WTC11 (cell line): ENCODE data around the gene IFNGR2. TPM values are rescaled to one million over a fixed set of nuclear protein-coding genes. Genes with fewer than 3 reads are reported as not detected.

Experiments used
- ATAC-seq: fragments of 200-7000 bp; cut with Tn5 transposase; 2 replicates; pipeline ENCODE4 v1.10.0; 2021; ENCODE audit warnings: mild to moderate bottlenecking, moderate library complexity
- CTCF ChIA-PET: fragments of 300-600 bp; sonication (Branson Sonifier 250); formaldehyde crosslinking; loops from one replicate; lab custom pipeline; 2021; ENCODE audit warnings: antibody characterized with exemption; lab: Charles Lee
- POLR2A ChIA-PET: fragments of 350-600 bp; sonication (Branson Sonifier 250); formaldehyde crosslinking; loops from one replicate; lab custom pipeline; 2021; ENCODE audit warnings: antibody characterized with exemption; lab: Charles Lee
- DNase-seq: peaks from one replicate; pipeline ENCODE4 v3.0.0; 2021; ENCODE audit warnings: low spot score
- H3K27ac Mint-ChIP-seq: 2 replicates; pipeline ENCODE4 v1.8.0; 2021; ENCODE audit warnings: mixed read lengths
- H3K27me3 Mint-ChIP-seq: 2 replicates; pipeline ENCODE4 v1.8.0; 2021; ENCODE audit warnings: low read depth, mild to moderate bottlenecking, moderate library complexity, mixed read lengths
- H3K36me3 Mint-ChIP-seq: 2 replicates; pipeline ENCODE4 v1.8.0; 2021; ENCODE audit warnings: mixed read lengths
- H3K4me1 Mint-ChIP-seq: 2 replicates; pipeline ENCODE4 v1.8.0; 2022; ENCODE audit warnings: mixed read lengths
- H3K4me3 Mint-ChIP-seq: 2 replicates; pipeline ENCODE4 v1.8.0; 2021; ENCODE audit warnings: mild to moderate bottlenecking, moderate library complexity, mixed read lengths
- H3K9me3 Mint-ChIP-seq: 2 replicates; pipeline ENCODE4 v1.8.0; 2021; ENCODE audit warnings: mixed read lengths
- CREB1 ChIP-seq: sonication (generic); formaldehyde crosslinking; IDR thresholded peaks from 2 replicates; pipeline ENCODE4 v1.8.0; 2023; ENCODE audit warnings: mild to moderate bottlenecking, missing genetic modification reagents
- ESRRA ChIP-seq: sonication (generic); formaldehyde crosslinking; IDR thresholded peaks from 2 replicates; pipeline ENCODE4 v1.8.1; 2022; ENCODE audit warnings: mild to moderate bottlenecking, missing genetic modification reagents, borderline replicate concordance
- ETV6 ChIP-seq: sonication (generic); formaldehyde crosslinking; IDR thresholded peaks from 2 replicates; pipeline ENCODE4 v1.8.1; 2022; ENCODE audit warnings: mild to moderate bottlenecking, missing genetic modification reagents
- FOXK1 ChIP-seq: sonication (generic); formaldehyde crosslinking; IDR thresholded peaks from 2 replicates; pipeline ENCODE4 v1.8.0; 2022; ENCODE audit warnings: mild to moderate bottlenecking, moderate library complexity, missing genetic modification reagents
- GTF2I ChIP-seq: fragments of 250-450 bp; sonication (Bioruptor Pico); conservative IDR thresholded peaks from 2 replicates; pipeline ENCODE4 v1.4.0; 2021; ENCODE audit warnings: mild to moderate bottlenecking
- IRF2 ChIP-seq: sonication (generic); formaldehyde crosslinking; IDR thresholded peaks from 2 replicates; pipeline ENCODE4 v1.8.0; 2022; ENCODE audit warnings: low read depth, missing genetic modification reagents, borderline replicate concordance
- JUN ChIP-seq: sonication (generic); formaldehyde crosslinking; IDR thresholded peaks from 2 replicates; pipeline ENCODE4 v1.8.0; 2023; ENCODE audit warnings: mild to moderate bottlenecking, missing genetic modification reagents
- KAT7 ChIP-seq: sonication (generic); formaldehyde crosslinking; IDR thresholded peaks from 2 replicates; pipeline ENCODE4 v1.8.1; 2023; ENCODE audit warnings: missing genetic modification reagents, mild to moderate bottlenecking, borderline replicate concordance
- MXD4 ChIP-seq: fragments of 250-450 bp; sonication (Bioruptor Pico); IDR thresholded peaks from 2 replicates; pipeline ENCODE4 v1.8.0; 2021; ENCODE audit warnings: mild to moderate bottlenecking, moderate library complexity, borderline replicate concordance
- NR1H2 ChIP-seq: sonication (generic); formaldehyde crosslinking; IDR thresholded peaks from 2 replicates; pipeline ENCODE4 v1.9.0; 2021; ENCODE audit warnings: mild to moderate bottlenecking, moderate library complexity, missing genetic modification reagents
- NR2C2 ChIP-seq: sonication (generic); formaldehyde crosslinking; IDR thresholded peaks from 2 replicates; pipeline ENCODE4 v1.8.0; 2022; ENCODE audit warnings: mild to moderate bottlenecking, missing genetic modification reagents
- NR3C1 ChIP-seq: sonication (generic); formaldehyde crosslinking; conservative IDR thresholded peaks from 2 replicates; pipeline ENCODE4 v1.8.1; 2023; ENCODE audit warnings: low read depth, mild to moderate bottlenecking, missing genetic modification reagents
- SOX15 ChIP-seq: fragments of 250-450 bp; sonication (Bioruptor Pico); IDR thresholded peaks from 2 replicates; pipeline ENCODE4 v1.9.0; 2021; ENCODE audit warnings: mild to moderate bottlenecking
- TEAD1 ChIP-seq: sonication (generic); formaldehyde crosslinking; IDR thresholded peaks from 2 replicates; pipeline ENCODE4 v1.8.0; 2022; ENCODE audit warnings: mild to moderate bottlenecking, missing genetic modification reagents
- TP53 ChIP-seq: sonication (generic); formaldehyde crosslinking; IDR thresholded peaks from 2 replicates; pipeline ENCODE4 v1.8.1; 2023; ENCODE audit warnings: mild to moderate bottlenecking, missing genetic modification reagents
- ZNF121 ChIP-seq: sonication (generic); formaldehyde crosslinking; IDR thresholded peaks from 2 replicates; pipeline ENCODE4 v1.8.0; 2023; ENCODE audit warnings: missing genetic modification reagents
- ZNF219 ChIP-seq: sonication (generic); formaldehyde crosslinking; IDR thresholded peaks from 2 replicates; pipeline ENCODE4 v1.8.0; 2023; ENCODE audit warnings: missing genetic modification reagents, mild to moderate bottlenecking, borderline replicate concordance
- ZNF396 ChIP-seq: fragments of 250-450 bp; sonication (Bioruptor Pico); IDR thresholded peaks from 2 replicates; pipeline ENCODE4 v1.8.0; 2021; ENCODE audit warnings: mild to moderate bottlenecking, moderate library complexity, borderline replicate concordance
- ZNF423 ChIP-seq: fragments of 250-450 bp; sonication (Bioruptor Pico); IDR thresholded peaks from 2 replicates; pipeline ENCODE4 v2.1.2; 2022; ENCODE audit warnings: mild to moderate bottlenecking, moderate library complexity
- total RNA-seq: library from RNA; stranded (reverse); gene quantifications from 3 replicates; pipeline ENCODE4 v1.2.3, GENCODE V29; 2021
- TF ChIP-seq, protein P1 (sequence below): sonication (generic); formaldehyde crosslinking; IDR thresholded peaks from 2 replicates; pipeline ENCODE4 v1.8.1; 2022; ENCODE audit warnings: mild to moderate bottlenecking, moderate library complexity, missing genetic modification reagents
- TF ChIP-seq, protein P2 (sequence below): sonication (generic); formaldehyde crosslinking; IDR thresholded peaks from 2 replicates; pipeline ENCODE4 v1.8.0; 2022; ENCODE audit warnings: mild to moderate bottlenecking, missing genetic modification reagents
- TF ChIP-seq, protein P3 (sequence below): sonication (generic); formaldehyde crosslinking; IDR thresholded peaks from 2 replicates; pipeline ENCODE4 v1.8.1; 2022; ENCODE audit warnings: low read depth, mild to moderate bottlenecking, moderate library complexity, missing genetic modification reagents, borderline replicate concordance
- TF ChIP-seq, protein P4 (sequence below): fragments of 250-450 bp; sonication (Bioruptor Pico); conservative IDR thresholded peaks from 2 replicates; pipeline ENCODE4 v1.9.0; 2021; ENCODE audit warnings: mild to moderate bottlenecking
- TF ChIP-seq, protein P5 (sequence below): fragments of 250-450 bp; sonication (Bioruptor Pico); IDR thresholded peaks from 2 replicates; pipeline ENCODE4 v1.9.0; 2021; ENCODE audit warnings: moderate library complexity, mild to moderate bottlenecking, inconsistent platforms, borderline replicate concordance
- TF ChIP-seq, protein P6 (sequence below): sonication (generic); formaldehyde crosslinking; IDR thresholded peaks from 2 replicates; pipeline ENCODE4 v1.8.0; 2022; ENCODE audit warnings: mild to moderate bottlenecking, missing genetic modification reagents
- TF ChIP-seq, protein P7 (sequence below): sonication (generic); formaldehyde crosslinking; IDR thresholded peaks from 2 replicates; pipeline ENCODE4 v1.8.0; 2023; ENCODE audit warnings: missing genetic modification reagents

The IFNGR2 gene
- total RNA-seq, 1 experiment from 2014 or later = 34.1 TPM

DNA sequence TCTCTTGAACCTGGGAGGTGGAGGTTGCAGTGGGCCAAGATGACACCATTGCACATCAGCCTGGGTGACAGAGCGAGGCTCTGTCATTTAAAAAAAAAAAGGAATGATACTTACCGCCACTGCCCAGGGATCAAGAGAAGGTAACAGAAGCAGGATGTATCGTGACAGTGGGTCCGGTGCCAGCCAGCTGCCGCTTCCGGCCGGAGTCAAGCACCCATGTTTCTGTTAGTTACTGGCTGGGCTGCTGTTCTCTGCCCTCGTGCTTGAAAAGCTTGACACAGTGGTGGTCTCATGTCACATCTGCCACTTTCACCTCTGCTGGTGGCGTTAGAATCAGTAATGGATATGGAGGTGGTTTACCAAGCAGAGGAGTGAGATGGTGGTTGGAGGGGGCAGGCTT lies 21.0 kb downstream of the IFNGR2 start:
- Mint-ChIP-seq H3K27ac (no peak overlapping the region; the same call in 1 of the 2 replicates), H3K36me3 (peaks cover 46% of the 10 kb centered on the region), H3K4me1 (no peaks in the 10 kb centered on the region), H3K9me3 (no peaks in the 10 kb centered on the region), H3K27me3 (no peaks in the 10 kb centered on the region), H3K4me3 (no peak overlapping the region)
- no peak for DNase-seq
- POLR2A ChIA-PET = no interaction called here
- no peak for ATAC-seq
- CTCF ChIA-PET = no interaction called here
- TF ChIP-seq NR1H2 (no peak), JUN (CRISPR knock-in tag) (no peak), ESRRA (CRISPR knock-in tag) (no peak), TEAD1 (no peak), ZNF396 (CRISPR knock-in tag) (no peak), NR2C2 (CRISPR knock-in tag) (no peak), ZNF423 (CRISPR knock-in tag) (no peak), GTF2I (CRISPR knock-in tag) (no peak), NR3C1 (no peak)
- TF ChIP-seq, protein P1, sequence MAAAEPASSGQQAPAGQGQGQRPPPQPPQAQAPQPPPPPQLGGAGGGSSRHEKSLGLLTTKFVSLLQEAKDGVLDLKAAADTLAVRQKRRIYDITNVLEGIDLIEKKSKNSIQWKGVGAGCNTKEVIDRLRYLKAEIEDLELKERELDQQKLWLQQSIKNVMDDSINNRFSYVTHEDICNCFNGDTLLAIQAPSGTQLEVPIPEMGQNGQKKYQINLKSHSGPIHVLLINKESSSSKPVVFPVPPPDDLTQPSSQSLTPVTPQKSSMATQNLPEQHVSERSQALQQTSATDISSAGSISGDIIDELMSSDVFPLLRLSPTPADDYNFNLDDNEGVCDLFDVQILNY (CRISPR knock-in tag) = no peak

DNA sequence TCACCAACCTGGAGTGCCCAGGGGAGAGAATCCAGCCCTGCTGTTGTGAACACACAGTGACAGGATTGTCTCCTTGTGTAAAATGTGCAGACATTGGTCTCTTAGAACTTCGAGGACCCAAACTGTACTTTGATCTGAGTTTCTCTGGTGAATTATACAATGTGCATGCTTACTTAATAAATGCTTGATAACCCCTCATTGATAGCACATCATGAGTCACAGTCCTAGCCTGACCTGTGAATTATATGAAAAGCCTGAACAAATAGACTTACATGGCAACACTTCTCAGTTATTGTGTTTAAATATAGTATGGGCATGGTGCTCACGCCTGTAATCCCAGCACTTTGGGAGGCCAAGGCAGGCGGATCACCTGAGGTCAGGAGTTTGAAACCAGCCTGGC lies 22.6 kb downstream of the IFNGR2 start:
- H3K9me3 Mint-ChIP-seq = no peaks in the 10 kb centered on the region
- no peak for DNase-seq
- ChIA-PET POLR2A (no interaction called here), CTCF (no interaction called here)
- ATAC-seq = no peak
- H3K27me3 Mint-ChIP-seq = no peaks in the 10 kb centered on the region
- no peaks in the 10 kb centered on the region for H3K4me1 Mint-ChIP-seq
- H3K4me3 Mint-ChIP-seq = no peak overlapping the region
- no peak overlapping the region for H3K27ac Mint-ChIP-seq
- H3K36me3 Mint-ChIP-seq = peaks cover 46% of the 10 kb centered on the region
- TF ChIP-seq, protein P2, sequence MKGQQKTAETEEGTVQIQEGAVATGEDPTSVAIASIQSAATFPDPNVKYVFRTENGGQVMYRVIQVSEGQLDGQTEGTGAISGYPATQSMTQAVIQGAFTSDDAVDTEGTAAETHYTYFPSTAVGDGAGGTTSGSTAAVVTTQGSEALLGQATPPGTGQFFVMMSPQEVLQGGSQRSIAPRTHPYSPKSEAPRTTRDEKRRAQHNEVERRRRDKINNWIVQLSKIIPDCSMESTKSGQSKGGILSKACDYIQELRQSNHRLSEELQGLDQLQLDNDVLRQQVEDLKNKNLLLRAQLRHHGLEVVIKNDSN (CRISPR knock-in tag) = no peak
- TF ChIP-seq, protein P3, sequence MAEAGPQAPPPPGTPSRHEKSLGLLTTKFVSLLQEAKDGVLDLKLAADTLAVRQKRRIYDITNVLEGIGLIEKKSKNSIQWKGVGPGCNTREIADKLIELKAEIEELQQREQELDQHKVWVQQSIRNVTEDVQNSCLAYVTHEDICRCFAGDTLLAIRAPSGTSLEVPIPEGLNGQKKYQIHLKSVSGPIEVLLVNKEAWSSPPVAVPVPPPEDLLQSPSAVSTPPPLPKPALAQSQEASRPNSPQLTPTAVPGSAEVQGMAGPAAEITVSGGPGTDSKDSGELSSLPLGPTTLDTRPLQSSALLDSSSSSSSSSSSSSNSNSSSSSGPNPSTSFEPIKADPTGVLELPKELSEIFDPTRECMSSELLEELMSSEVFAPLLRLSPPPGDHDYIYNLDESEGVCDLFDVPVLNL = no peak
- TF ChIP-seq, protein P4, sequence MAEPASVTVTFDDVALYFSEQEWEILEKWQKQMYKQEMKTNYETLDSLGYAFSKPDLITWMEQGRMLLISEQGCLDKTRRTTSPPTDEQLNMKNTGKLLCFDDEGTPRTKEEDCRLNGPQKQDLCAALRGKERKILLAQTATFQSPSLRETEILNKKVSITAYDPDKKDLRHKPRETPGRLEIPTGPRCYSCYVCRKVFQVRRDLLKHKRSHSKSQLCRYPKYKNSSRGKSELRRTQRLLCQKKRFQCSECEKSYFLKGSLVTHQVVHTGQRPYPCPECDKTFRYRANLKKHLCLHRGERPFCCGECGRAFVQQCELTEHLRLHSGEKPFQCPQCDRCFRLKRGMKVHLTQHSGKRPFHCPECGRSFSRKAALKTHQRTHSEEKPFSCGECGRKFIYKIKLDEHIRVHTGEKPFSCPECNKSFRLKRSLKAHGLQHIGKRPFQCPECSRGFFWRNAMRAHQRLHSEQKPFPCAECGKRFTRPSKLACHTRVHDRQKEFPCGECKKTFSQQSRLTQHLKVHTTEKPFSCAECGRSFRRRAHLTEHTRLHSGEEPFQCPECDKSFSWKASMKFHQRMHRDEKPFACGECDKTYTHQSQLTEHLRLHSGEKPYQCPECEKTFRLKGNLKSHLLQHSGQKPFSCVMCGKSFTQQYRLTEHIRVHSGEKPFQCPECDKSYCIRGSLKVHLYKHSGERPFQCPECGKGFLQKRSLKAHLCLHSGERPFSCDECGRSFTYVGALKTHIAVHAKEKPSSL (CRISPR knock-in tag) = no peak
- TF ChIP-seq CREB1 (CRISPR knock-in tag) = no peak
- TF ChIP-seq ZNF121 (CRISPR knock-in tag) = no peak
- TF ChIP-seq, protein P1 (CRISPR knock-in tag) = no peak
- no peak for TF ChIP-seq SOX15
- TF ChIP-seq FOXK1 (CRISPR knock-in tag) = no peak
- TF ChIP-seq IRF2 (CRISPR knock-in tag) = no peak
- TF ChIP-seq ETV6 (CRISPR knock-in tag) = no peak
- TF ChIP-seq ZNF219 (CRISPR knock-in tag) = no peak
- TF ChIP-seq, protein P5, sequence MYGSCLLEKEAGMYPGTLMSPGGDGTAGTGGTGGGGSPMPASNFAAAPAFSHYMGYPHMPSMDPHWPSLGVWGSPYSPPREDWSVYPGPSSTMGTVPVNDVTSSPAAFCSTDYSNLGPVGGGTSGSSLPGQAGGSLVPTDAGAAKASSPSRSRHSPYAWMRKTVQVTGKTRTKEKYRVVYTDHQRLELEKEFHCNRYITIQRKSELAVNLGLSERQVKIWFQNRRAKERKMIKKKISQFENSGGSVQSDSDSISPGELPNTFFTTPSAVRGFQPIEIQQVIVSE (CRISPR knock-in tag) = no peak
- TF ChIP-seq, protein P6, sequence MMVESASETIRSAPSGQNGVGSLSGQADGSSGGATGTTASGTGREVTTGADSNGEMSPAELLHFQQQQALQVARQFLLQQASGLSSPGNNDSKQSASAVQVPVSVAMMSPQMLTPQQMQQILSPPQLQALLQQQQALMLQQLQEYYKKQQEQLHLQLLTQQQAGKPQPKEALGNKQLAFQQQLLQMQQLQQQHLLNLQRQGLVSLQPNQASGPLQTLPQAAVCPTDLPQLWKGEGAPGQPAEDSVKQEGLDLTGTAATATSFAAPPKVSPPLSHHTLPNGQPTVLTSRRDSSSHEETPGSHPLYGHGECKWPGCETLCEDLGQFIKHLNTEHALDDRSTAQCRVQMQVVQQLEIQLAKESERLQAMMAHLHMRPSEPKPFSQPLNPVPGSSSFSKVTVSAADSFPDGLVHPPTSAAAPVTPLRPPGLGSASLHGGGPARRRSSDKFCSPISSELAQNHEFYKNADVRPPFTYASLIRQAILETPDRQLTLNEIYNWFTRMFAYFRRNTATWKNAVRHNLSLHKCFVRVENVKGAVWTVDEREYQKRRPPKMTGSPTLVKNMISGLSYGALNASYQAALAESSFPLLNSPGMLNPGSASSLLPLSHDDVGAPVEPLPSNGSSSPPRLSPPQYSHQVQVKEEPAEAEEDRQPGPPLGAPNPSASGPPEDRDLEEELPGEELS (CRISPR knock-in tag) = no peak
- no peak for TF ChIP-seq TP53
- TF ChIP-seq, protein P7, sequence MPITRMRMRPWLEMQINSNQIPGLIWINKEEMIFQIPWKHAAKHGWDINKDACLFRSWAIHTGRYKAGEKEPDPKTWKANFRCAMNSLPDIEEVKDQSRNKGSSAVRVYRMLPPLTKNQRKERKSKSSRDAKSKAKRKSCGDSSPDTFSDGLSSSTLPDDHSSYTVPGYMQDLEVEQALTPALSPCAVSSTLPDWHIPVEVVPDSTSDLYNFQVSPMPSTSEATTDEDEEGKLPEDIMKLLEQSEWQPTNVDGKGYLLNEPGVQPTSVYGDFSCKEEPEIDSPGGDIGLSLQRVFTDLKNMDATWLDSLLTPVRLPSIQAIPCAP (CRISPR knock-in tag) = no peak
- TF ChIP-seq KAT7 (CRISPR knock-in tag) = no peak
- no peak for TF ChIP-seq MXD4 (CRISPR knock-in tag)
